IMR-90 (cell line): ENCODE data around the gene RBBP8NL.

Experiments used
- CEBPB ChIP-seq: IDR thresholded peaks from 2 replicates; pipeline ENCODE4 v1.6.1; 2012; ENCODE audit warnings: low read depth, low read length, improper control_type of control experiment
- FOS ChIP-seq: fragments of 150-350 bp; IDR thresholded peaks from 2 replicates; pipeline ENCODE4 v1.6.1; 2016; ENCODE audit warnings: low read depth, low read length
- MAFK ChIP-seq: IDR thresholded peaks from 2 replicates; pipeline ENCODE4 v1.6.1; 2012; ENCODE audit warnings: low read depth, low read length, improper control_type of control experiment
- NFE2L2 ChIP-seq: fragments of 150-350 bp; IDR thresholded peaks from 2 replicates; pipeline ENCODE4 v1.6.1; 2016; ENCODE audit warnings: low read depth, mild to moderate bottlenecking, low read length
- TF ChIP-seq, protein P1 (sequence below): conservative IDR thresholded peaks from 2 replicates; pipeline ENCODE4 v1.5.1; 2012; ENCODE audit warnings: mild to moderate bottlenecking, low read depth, low read length, improper control_type of control experiment
- TF ChIP-seq, protein P2 (sequence below): fragments of 150-350 bp; IDR thresholded peaks from 2 replicates; pipeline ENCODE4 v1.6.1; 2017; ENCODE audit warnings: mild to moderate bottlenecking, antibody characterized with exemption, low read length, low read depth

DNA sequence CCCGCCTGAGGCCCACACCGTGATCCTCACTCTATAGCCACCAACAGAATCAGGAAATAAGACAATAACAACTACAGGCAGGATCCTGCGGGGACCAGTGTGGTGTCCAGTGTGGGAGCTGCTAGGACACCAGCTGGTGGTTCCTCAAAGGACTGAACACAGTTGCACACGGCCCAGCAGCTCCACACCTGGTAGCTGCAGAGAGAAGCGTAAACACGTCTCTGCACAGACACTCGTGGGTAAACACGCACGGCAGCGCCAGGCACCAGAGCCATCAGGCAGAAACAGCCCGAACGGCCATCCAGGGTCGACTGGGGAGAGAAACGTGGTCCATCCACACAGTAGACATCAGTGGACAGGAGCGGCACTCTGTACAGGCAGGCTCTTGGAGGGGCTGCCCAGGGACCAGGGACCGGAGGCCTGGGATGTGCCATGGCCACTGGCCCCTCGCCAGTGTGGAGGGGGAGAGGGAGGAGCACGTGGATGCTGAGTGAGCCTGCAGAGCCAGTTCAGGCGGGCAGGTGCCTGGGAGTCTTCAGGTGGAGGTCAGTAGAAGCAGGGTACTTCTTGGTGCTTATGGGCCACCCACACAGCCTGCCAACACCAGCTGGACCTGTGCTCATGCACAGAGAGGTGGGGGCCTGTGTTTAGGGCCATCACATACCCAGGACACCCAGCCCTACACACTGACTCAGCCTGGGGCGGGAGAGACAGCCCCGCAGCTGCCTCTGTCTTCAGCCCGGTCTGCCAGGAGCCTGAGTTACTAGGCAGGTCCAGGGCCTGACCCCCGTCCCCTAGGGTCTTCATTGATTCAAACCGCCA lies 52.8 kb downstream of the RBBP8NL start:
- TF ChIP-seq NFE2L2 (no peak), CEBPB (no peak), FOS (no peak), MAFK (no peak)
- TF ChIP-seq, protein P1, sequence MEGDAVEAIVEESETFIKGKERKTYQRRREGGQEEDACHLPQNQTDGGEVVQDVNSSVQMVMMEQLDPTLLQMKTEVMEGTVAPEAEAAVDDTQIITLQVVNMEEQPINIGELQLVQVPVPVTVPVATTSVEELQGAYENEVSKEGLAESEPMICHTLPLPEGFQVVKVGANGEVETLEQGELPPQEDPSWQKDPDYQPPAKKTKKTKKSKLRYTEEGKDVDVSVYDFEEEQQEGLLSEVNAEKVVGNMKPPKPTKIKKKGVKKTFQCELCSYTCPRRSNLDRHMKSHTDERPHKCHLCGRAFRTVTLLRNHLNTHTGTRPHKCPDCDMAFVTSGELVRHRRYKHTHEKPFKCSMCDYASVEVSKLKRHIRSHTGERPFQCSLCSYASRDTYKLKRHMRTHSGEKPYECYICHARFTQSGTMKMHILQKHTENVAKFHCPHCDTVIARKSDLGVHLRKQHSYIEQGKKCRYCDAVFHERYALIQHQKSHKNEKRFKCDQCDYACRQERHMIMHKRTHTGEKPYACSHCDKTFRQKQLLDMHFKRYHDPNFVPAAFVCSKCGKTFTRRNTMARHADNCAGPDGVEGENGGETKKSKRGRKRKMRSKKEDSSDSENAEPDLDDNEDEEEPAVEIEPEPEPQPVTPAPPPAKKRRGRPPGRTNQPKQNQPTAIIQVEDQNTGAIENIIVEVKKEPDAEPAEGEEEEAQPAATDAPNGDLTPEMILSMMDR: no peak
- TF ChIP-seq, protein P2, sequence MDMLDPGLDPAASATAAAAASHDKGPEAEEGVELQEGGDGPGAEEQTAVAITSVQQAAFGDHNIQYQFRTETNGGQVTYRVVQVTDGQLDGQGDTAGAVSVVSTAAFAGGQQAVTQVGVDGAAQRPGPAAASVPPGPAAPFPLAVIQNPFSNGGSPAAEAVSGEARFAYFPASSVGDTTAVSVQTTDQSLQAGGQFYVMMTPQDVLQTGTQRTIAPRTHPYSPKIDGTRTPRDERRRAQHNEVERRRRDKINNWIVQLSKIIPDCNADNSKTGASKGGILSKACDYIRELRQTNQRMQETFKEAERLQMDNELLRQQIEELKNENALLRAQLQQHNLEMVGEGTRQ: no peak
